ENCODE data around the gene CEP104. TPM values are rescaled to one million over a fixed set of nuclear protein-coding genes. Genes with fewer than 3 reads are reported as not detected.

The CEP104 gene
- total RNA-seq, 1 donor from 2014 or later = 43.8 TPM

DNA sequence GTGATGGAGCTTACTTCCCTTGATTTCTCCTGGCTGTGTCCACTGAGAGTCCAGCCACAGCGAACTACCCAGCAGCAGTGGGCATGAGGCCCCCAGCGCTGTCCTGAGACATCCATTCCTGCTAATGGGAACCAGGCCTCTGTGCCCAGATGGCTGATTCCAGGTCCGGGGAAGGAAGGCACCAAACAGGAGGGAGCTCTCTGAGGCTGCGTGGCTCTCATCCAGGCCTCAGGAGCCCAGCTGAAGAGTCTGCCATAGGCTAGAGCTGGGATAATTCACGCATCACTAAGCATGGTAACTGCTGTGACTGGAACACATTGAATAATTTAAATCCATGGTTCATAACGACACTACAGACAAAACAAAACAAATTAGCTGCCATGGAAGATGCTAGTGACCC, 36.0 kb downstream of the CEP104 start:
- H3K9me3 Mint-ChIP-seq (ENCODE audit: low read depth) = no peaks in the 10 kb centered on the region
- H3K4me3 Mint-ChIP-seq (ENCODE audit: low read depth) = no peak overlapping the region
- no peaks in the 10 kb centered on the region for H3K4me1 Mint-ChIP-seq (ENCODE audit: low read depth)
- TF ChIP-seq, protein P1, sequence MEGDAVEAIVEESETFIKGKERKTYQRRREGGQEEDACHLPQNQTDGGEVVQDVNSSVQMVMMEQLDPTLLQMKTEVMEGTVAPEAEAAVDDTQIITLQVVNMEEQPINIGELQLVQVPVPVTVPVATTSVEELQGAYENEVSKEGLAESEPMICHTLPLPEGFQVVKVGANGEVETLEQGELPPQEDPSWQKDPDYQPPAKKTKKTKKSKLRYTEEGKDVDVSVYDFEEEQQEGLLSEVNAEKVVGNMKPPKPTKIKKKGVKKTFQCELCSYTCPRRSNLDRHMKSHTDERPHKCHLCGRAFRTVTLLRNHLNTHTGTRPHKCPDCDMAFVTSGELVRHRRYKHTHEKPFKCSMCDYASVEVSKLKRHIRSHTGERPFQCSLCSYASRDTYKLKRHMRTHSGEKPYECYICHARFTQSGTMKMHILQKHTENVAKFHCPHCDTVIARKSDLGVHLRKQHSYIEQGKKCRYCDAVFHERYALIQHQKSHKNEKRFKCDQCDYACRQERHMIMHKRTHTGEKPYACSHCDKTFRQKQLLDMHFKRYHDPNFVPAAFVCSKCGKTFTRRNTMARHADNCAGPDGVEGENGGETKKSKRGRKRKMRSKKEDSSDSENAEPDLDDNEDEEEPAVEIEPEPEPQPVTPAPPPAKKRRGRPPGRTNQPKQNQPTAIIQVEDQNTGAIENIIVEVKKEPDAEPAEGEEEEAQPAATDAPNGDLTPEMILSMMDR (IDR thresholded peaks at IDR 0.05; ENCODE audit: unreplicated experiment) = no peak
- H3K36me3 Mint-ChIP-seq (ENCODE audit: insufficient read depth) = peaks cover 24% of the 10 kb centered on the region
- no peaks in the 10 kb centered on the region for H3K27me3 Mint-ChIP-seq
- no peak for DNase-seq (ENCODE audit: low spot score, unreplicated experiment)
- H3K27ac Mint-ChIP-seq = no peak overlapping the region

DNA sequence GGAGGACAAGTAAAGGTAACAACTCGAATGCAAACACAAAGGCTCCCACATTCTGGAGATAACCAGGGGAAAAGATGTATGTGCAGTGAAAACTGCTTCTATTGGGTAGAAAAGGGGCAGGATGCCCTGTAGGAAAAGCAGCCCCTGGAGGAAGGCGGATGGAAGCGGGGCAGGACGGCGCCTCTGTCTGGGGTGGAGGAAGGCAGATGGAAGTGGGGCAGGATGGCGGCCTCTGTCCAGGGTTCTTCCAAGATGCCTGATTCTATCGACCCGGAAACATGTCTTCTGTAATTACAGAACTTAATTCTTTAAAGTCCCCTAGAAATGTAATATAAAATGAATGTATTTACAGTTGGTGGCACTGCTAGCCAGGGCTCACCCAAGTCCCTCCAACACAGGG, 36.7 kb downstream of the CEP104 start:
- TF ChIP-seq, protein P1 (IDR thresholded peaks at IDR 0.05; ENCODE audit: unreplicated experiment) = no peak
- DNase-seq (ENCODE audit: low spot score, unreplicated experiment) = no peak
- Mint-ChIP-seq H3K27me3 (no peaks in the 10 kb centered on the region), H3K36me3 (ENCODE audit: insufficient read depth) (peaks cover 19% of the 10 kb centered on the region), H3K9me3 (ENCODE audit: low read depth) (no peaks in the 10 kb centered on the region), H3K4me3 (ENCODE audit: low read depth) (no peak overlapping the region), H3K4me1 (ENCODE audit: low read depth) (no peaks in the 10 kb centered on the region), H3K27ac (no peak overlapping the region)

DNA sequence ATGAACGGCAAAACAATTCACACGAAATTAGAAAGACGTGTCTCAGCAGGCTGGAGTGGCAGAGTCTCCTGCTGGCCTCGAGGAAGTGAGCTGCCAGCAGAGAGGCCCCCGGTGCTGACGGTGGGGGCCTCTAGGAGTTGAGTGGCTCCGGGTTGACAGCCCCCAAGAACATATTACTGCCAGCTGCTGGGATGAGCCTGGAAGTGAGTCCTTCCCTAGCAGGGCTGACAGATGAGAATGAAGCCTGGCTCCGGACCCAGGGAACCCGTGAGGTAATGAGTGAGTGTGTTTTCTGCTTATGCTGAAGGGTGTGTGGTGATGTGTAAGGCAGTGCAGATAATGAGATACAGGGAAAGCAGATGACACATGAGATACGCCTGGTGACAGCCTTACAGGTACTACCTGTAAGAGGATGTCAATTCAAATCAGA, 37.2 kb downstream of the CEP104 start:
- Mint-ChIP-seq H3K9me3 (ENCODE audit: low read depth) (no peaks in the 10 kb centered on the region), H3K27me3 (no peaks in the 10 kb centered on the region), H3K36me3 (ENCODE audit: insufficient read depth) (peaks cover 19% of the 10 kb centered on the region), H3K27ac (no peak overlapping the region), H3K4me1 (ENCODE audit: low read depth) (no peaks in the 10 kb centered on the region), H3K4me3 (ENCODE audit: low read depth) (no peak overlapping the region)
- TF ChIP-seq, protein P1 (IDR thresholded peaks at IDR 0.05; ENCODE audit: unreplicated experiment) = no peak
- DNase-seq (ENCODE audit: low spot score, unreplicated experiment) = no peak

DNA sequence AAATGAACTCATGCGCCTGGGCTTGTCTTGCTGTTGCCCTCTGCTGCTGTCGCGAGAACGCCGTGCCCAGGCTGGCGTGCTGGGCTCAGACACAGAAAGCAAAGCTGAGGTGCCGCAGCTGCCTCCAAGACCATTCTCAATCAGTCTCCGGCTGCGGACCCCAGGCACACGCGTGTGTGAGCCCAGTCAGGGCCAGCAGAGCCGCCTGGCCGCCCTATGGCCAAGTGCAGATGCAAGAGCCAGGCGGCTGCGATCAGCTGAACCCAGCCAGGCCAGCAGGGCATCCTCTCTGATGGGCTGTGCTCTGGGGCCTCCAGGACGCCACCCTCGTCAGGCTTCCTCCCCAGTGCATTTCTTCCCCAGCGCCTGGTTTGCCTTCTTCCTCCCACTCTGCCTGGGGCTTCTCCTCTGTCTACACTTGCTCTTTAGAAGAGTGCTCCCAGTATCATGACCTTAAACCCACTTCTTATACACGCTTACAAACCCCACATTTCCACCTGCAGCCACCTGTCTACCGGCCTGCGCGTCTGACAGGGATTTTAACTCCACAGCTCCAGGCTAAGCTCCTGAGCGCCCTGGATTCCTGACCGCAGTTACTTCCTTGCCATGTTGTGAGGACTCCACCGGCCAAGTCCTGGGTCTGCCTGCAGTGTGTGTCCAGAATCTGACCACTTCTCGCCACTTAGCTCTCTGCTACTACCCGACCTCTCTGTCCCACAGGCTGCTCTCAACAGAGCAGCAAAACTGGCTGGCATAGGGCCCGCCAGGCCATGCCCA, 39.0 kb downstream of the CEP104 start:
- TF ChIP-seq, protein P1 (IDR thresholded peaks at IDR 0.05; ENCODE audit: unreplicated experiment) = no peak
- Mint-ChIP-seq H3K4me1 (ENCODE audit: low read depth) (no peaks in the 10 kb centered on the region), H3K36me3 (ENCODE audit: insufficient read depth) (peaks cover 16% of the 10 kb centered on the region), H3K27ac (no peak overlapping the region), H3K27me3 (no peaks in the 10 kb centered on the region), H3K9me3 (ENCODE audit: low read depth) (no peaks in the 10 kb centered on the region), H3K4me3 (ENCODE audit: low read depth) (no peak overlapping the region)
- DNase-seq (ENCODE audit: low spot score, unreplicated experiment) = no peak

DNA sequence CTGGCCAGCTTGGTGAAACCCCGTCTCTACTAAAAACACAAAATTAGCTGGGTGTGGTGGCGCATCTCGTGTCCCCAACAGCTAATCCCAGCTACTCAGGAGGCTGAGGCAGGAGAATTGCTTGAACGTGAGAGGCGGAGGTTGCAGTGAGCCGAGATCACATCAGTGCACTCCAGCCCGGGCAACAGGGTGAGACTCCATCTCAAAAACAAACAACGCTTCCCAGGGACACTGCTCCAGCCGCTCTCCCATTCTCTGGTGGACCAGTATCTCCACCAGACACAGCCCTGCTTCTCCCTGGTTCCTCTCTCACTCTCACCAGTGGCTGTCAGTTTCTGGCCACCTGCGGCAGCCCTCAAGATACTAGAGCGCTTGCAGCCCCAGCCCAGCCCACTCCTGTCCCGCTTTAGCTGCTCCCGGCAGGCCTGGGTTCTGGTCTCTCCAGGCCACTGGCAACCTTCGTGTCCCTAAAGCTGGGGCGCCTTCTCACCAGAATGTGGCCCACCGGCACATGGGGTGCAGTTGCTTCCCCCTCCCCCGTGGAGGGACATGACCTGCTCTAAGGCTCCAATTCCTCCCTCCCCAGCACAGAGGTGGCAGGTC, 39.8 kb downstream of the CEP104 start:
- H3K9me3 Mint-ChIP-seq (ENCODE audit: low read depth) = no peaks in the 10 kb centered on the region
- no peaks in the 10 kb centered on the region for H3K4me1 Mint-ChIP-seq (ENCODE audit: low read depth)
- H3K27ac Mint-ChIP-seq = no peak overlapping the region
- TF ChIP-seq, protein P1 (IDR thresholded peaks at IDR 0.05; ENCODE audit: unreplicated experiment) = no peak
- no peak overlapping the region for H3K4me3 Mint-ChIP-seq (ENCODE audit: low read depth)
- peaks cover 12% of the 10 kb centered on the region for H3K36me3 Mint-ChIP-seq (ENCODE audit: insufficient read depth)
- DNase-seq (ENCODE audit: low spot score, unreplicated experiment) = no peak
- H3K27me3 Mint-ChIP-seq = no peaks in the 10 kb centered on the region

Data from progenitor cell of endocrine pancreas (in vitro differentiated cells).